NCI-H1694 treated with DMSO at 0.1 percent for 48 hours (cell line): ENCODE measurements around the gene GPR183.

Experiments
- DNase-seq: peaks from one replicate; lab custom pipeline; 2025; lab: John Stamatoyannopoulos, UW

The GPR183 gene

GRCh38 chr13:99307247-99307646 lies at the start of gene GPR183:
TSS of gene GPR183 (minus strand) at chr13:99307399. CDS start at chr13:99296145, 11,254 bp downstream.
- no peak for DNase-seq

GRCh38 chr13:99356262-99357091 lies 49.3 kb upstream of the GPR183 start:
- DNase-seq, result no peak

GRCh38 chr13:99356012-99356261 lies 48.7 kb upstream of the GPR183 start:
- DNase-seq, result no peak

GRCh38 chr13:99355267-99356011 lies 48.2 kb upstream of the GPR183 start:
- DNase-seq, result no peak

GRCh38 chr13:99354371-99354951 lies 47.3 kb upstream of the GPR183 start:
- no peak for DNase-seq

GRCh38 chr13:99353836-99354235 lies 46.6 kb upstream of the GPR183 start:
- no peak for DNase-seq

- no peak for DNase-seq
These were observed 46.0 kb upstream of the GPR183 start for GRCh38 chr13:99353246-99353600.

GRCh38 chr13:99352351-99353245 lies 45.4 kb upstream of the GPR183 start:
- no peak for DNase-seq

GRCh38 chr13:99351772-99352171 lies 44.6 kb upstream of the GPR183 start:
- DNase-seq, result no peak

- DNase-seq, result no peak
These were observed 43.0 kb upstream of the GPR183 start for GRCh38 chr13:99350191-99350590.

- DNase-seq, result no peak
These were observed 40.8 kb upstream of the GPR183 start for GRCh38 chr13:99347911-99348451.

GRCh38 chr13:99347335-99347878 lies 40.2 kb upstream of the GPR183 start:
- no peak for DNase-seq

GRCh38 chr13:99346335-99347042 lies 39.3 kb upstream of the GPR183 start:
- DNase-seq, result peak; percentile 83

- DNase-seq, result no peak
These were observed 38.1 kb upstream of the GPR183 start for GRCh38 chr13:99345345-99345744.

- no peak for DNase-seq
These were observed 37.5 kb upstream of the GPR183 start for GRCh38 chr13:99344610-99345208.

GRCh38 chr13:99342723-99343315 lies 35.6 kb upstream of the GPR183 start:
- DNase-seq, result no peak

- no peak for DNase-seq
These were observed 34.9 kb upstream of the GPR183 start for GRCh38 chr13:99341969-99342722.

GRCh38 chr13:99340638-99341037 lies 33.4 kb upstream of the GPR183 start:
- DNase-seq, result no peak

GRCh38 chr13:99339736-99340397 lies 32.7 kb upstream of the GPR183 start:
- no peak for DNase-seq
